Keratinocyte (primary cell): ENCODE measurements around the gene CFAP92. TPM values are rescaled to one million over a fixed set of nuclear protein-coding genes. Genes with fewer than 3 reads are reported as not detected.

Experiments
- DNase-seq: peaks from one replicate; pipeline ENCODE4 v3.0.0-alpha.2; 2011; ENCODE audit warnings: low read depth, missing footprints, low spot score
- FAIRE-seq: peaks from 2 replicates; lab custom pipeline; 2011; peaks lifted over from hg19 to GRCh38; lab: Jason Lieb, UNC
- H2AFZ ChIP-seq: 2 replicates; pipeline ENCODE4 v1.6.0; 2012; ENCODE audit warnings: low read length, control low read depth, inconsistent platforms; ENCODE audit not compliant: control insufficient read depth
- H3K27ac ChIP-seq: 2 replicates; pipeline ENCODE4 v1.5.1; 2011; ENCODE audit warnings: low read length; ENCODE audit not compliant: control insufficient read depth, insufficient read depth
- H3K27me3 ChIP-seq: 3 replicates; pipeline ENCODE4 v1.6.0; 2011; ENCODE audit warnings: low read length; ENCODE audit not compliant: control insufficient read depth, insufficient read depth; ENCODE audit errors: extremely low read depth
- H3K36me3 ChIP-seq, 2 experiments: 2 replicates in 1 of 2; 3 replicates in 1 of 2; pipeline ENCODE4 v1.5.1; 2011; ENCODE audit warnings: low read length in 2 of 2, mild to moderate bottlenecking in 1 of 2; ENCODE audit not compliant: control insufficient read depth in 2 of 2, insufficient read depth in 2 of 2; ENCODE audit errors: extremely low read depth in 1 of 2
- H3K4me1 ChIP-seq: 3 replicates; pipeline ENCODE4 v1.5.1; 2011; ENCODE audit warnings: low read length; ENCODE audit not compliant: control insufficient read depth, insufficient read depth; ENCODE audit errors: extremely low read depth
- H3K4me2 ChIP-seq: 3 replicates; pipeline ENCODE4 v1.6.0; 2011; ENCODE audit warnings: low read depth, low read length; ENCODE audit not compliant: control insufficient read depth, insufficient read depth; ENCODE audit errors: extremely low read depth
- H3K4me3 ChIP-seq, 3 experiments: fragments of 200-600 bp in 1 of 3; sonication (generic) in 1 of 3; 2 replicates in 2 of 3; 3 replicates in 1 of 3; pipeline ENCODE4 v1.5.1; 2011 to 2016; ENCODE audit warnings: low read length in 3 of 3, mild to moderate bottlenecking in 3 of 3, control low read depth in 2 of 3, inconsistent platforms in 1 of 3, low read depth in 1 of 3, mixed read lengths in 1 of 3, mixed run types in 1 of 3, moderate library complexity in 1 of 3; ENCODE audit not compliant: control insufficient read depth in 2 of 3, insufficient read depth in 2 of 3; ENCODE audit errors: extremely low read depth in 1 of 3
- H3K79me2 ChIP-seq: 2 replicates; pipeline ENCODE4 v1.6.0; 2012; ENCODE audit warnings: low read length; ENCODE audit not compliant: control insufficient read depth, insufficient read depth
- H3K9ac ChIP-seq: 3 replicates; pipeline ENCODE4 v1.6.0; 2011; ENCODE audit warnings: low read length; ENCODE audit not compliant: control insufficient read depth, insufficient read depth; ENCODE audit errors: extremely low read depth
- H3K9me1 ChIP-seq: 3 replicates; pipeline ENCODE4 v1.6.0; 2011; ENCODE audit warnings: low read length; ENCODE audit not compliant: control insufficient read depth, insufficient read depth; ENCODE audit errors: extremely low read depth
- H3K9me3 ChIP-seq: 2 replicates; pipeline ENCODE4 v1.5.1; 2012; ENCODE audit warnings: low read depth, low read length; ENCODE audit not compliant: control insufficient read depth
- H4K20me1 ChIP-seq: 3 replicates; pipeline ENCODE4 v1.6.0; 2011; ENCODE audit warnings: low read length; ENCODE audit not compliant: control insufficient read depth, insufficient read depth; ENCODE audit errors: extremely low read depth
- EZH2 ChIP-seq: IDR thresholded peaks from one replicate; pipeline ENCODE4 v1.6.1; 2012; ENCODE audit warnings: inconsistent platforms, mild to moderate bottlenecking, low read length, moderate library complexity
- dilution Hi-C: fragments of 300-500 bp; cut with MboI; formaldehyde crosslinking; loops from one replicate; pipeline ENCODE4 v1.7.0; 2020; ENCODE audit warnings: low sequenced_read_pairs; ENCODE audit not compliant: extremely low pct_ligation_motif_present
- polyA plus RNA-seq, 5 experiments: library from polyadenylated mRNA; depleted of rRNA in 3 of 5; stranded (reverse) in 3 of 5; stranded (forward) in 1 of 5; unstranded in 1 of 5; fragments of >200 nt; gene quantifications; 1 replicate in 1 of 5; 2 replicates in 3 of 5; 3 replicates in 1 of 5; pipeline versions ENCODE4 v1.2.1 to v1.2.3, GENCODE V29; 2011 to 2012; ENCODE audit warnings: missing spikeins in 2 of 5, low read depth in 1 of 5, low replicate concordance in 1 of 5
- TF ChIP-seq, protein P1 (sequence below), 3 experiments: IDR thresholded peaks in 1 of 3; conservative IDR thresholded peaks in 1 of 3; optimal IDR thresholded peaks in 1 of 3; 2 replicates in 2 of 3; 3 replicates in 1 of 3; pipeline versions ENCODE3 to v1.5.1; 2011; ENCODE audit warnings: low read length in 3 of 3, mild to moderate bottlenecking in 3 of 3, moderate library complexity in 2 of 3, control low read depth in 1 of 3, inconsistent platforms in 1 of 3; ENCODE audit not compliant: insufficient read depth in 2 of 3; ENCODE audit errors: extremely low read depth in 1 of 3

CFAP92 gene
- polyA plus RNA-seq, 1 donor (not counting 4 experiments of a cell fraction or from before 2014, with no cell fraction given): 0.26 TPM

DNA sequence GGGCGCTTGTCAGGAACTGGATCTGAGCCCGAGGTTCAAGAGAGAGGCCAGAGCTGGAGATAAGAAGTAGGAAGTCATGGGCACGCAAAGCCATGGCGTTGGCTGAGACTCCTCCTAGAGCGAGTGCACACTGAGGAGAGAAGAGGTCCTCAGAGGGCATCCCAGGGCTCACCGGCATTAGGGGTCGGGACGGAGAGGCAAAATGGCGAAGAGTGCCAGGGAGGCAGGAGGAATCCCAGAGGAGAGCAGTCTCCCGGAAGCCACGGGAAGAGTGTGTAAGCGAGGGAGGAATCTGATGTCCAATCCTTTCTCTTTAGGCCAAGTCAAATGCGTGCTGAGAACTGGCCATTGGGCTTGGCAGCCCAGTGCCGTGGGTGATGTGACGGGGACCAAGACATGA is 31.2 kb upstream of the CFAP92 start:
- Histone ChIP-seq H3K9me3 (no peaks in the 10 kb centered on the region), H3K79me2 (no peaks in the 10 kb centered on the region), H3K27me3 (peaks cover 6% of the 10 kb centered on the region), H2AFZ (no peak overlapping the region), H3K4me3 (no peak overlapping the region), H3K27ac (no peak overlapping the region), H3K9me1 (no peaks in the 10 kb centered on the region), H3K4me2 (no peak overlapping the region), H4K20me1 (no peaks in the 10 kb centered on the region), H3K36me3 (no peaks in the 10 kb centered on the region), H3K4me1 (peaks cover 2% of the 10 kb centered on the region), H3K9ac (no peak overlapping the region)
- no peak for DNase-seq
- dilution Hi-C loops: no loop called here
- no peak for FAIRE-seq
- no peak for TF ChIP-seq EZH2
- TF ChIP-seq, protein P1, sequence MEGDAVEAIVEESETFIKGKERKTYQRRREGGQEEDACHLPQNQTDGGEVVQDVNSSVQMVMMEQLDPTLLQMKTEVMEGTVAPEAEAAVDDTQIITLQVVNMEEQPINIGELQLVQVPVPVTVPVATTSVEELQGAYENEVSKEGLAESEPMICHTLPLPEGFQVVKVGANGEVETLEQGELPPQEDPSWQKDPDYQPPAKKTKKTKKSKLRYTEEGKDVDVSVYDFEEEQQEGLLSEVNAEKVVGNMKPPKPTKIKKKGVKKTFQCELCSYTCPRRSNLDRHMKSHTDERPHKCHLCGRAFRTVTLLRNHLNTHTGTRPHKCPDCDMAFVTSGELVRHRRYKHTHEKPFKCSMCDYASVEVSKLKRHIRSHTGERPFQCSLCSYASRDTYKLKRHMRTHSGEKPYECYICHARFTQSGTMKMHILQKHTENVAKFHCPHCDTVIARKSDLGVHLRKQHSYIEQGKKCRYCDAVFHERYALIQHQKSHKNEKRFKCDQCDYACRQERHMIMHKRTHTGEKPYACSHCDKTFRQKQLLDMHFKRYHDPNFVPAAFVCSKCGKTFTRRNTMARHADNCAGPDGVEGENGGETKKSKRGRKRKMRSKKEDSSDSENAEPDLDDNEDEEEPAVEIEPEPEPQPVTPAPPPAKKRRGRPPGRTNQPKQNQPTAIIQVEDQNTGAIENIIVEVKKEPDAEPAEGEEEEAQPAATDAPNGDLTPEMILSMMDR (optimal IDR thresholded peaks at IDR 0.05 in 1 of 3, IDR thresholded peaks at IDR 0.05 in 1 of 3, conservative IDR thresholded peaks at IDR 0.05 in 1 of 3; ENCODE audit: extremely low read depth in 1 of 3, insufficient read depth in 2 of 3, low read length in 3 of 3): no peak

DNA sequence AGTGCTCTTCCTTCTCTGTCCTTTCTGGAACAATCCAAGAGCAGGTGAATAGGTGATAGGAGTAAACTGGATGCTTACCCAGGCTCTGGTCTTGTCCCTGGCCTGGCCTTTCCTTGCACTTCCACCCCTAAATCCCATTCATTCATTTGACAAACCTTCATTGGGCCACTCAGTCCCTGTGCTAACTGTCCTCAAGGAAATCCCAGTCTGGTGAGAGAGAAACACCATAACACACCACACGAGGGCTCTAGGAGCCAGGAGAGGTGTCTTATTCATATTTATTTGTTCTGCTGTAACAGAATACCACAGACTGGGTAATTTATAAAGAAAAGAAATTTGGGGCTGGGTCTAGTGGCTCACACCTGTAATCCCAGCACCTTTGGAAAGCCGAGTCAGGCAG is 30.0 kb upstream of the CFAP92 start:
- TF ChIP-seq, protein P1 (optimal IDR thresholded peaks at IDR 0.05 in 1 of 3, IDR thresholded peaks at IDR 0.05 in 1 of 3, conservative IDR thresholded peaks at IDR 0.05 in 1 of 3; ENCODE audit: extremely low read depth in 1 of 3, insufficient read depth in 2 of 3, low read length in 3 of 3): peak in 2 of 3 experiments; percentile 18 to 24
- no peak for TF ChIP-seq EZH2
- Histone ChIP-seq H3K4me3 (no peak overlapping the region), H3K27me3 (peaks cover 5% of the 10 kb centered on the region), H3K36me3 (no peaks in the 10 kb centered on the region), H3K4me1 (peaks cover 2% of the 10 kb centered on the region), H3K9me1 (no peaks in the 10 kb centered on the region), H3K27ac (no peak overlapping the region), H3K79me2 (no peaks in the 10 kb centered on the region), H3K9me3 (no peaks in the 10 kb centered on the region), H3K4me2 (no peak overlapping the region), H2AFZ (no peak overlapping the region), H4K20me1 (no peaks in the 10 kb centered on the region), H3K9ac (no peak overlapping the region)
- DNase-seq: no peak
- FAIRE-seq: no peak
- dilution Hi-C loops: no loop called here
